GM06990 (cell line): ENCODE data around the gene DAB2.

Experiments
- DNase-seq: peaks from one replicate; pipeline ENCODE4 v3.0.0-alpha.2; 2011; ENCODE audit not compliant: insufficient read length; ENCODE audit errors: extremely low read depth
- H3K27me3 ChIP-seq: replicated peaks from 2 replicates; pipeline ENCODE4 v1.6.0; 2011; ENCODE audit warnings: low read length; ENCODE audit not compliant: control insufficient read depth, insufficient read depth
- H3K36me3 ChIP-seq: 2 replicates; pipeline ENCODE4 v1.5.1; 2011; ENCODE audit warnings: low read length; ENCODE audit not compliant: control insufficient read depth, insufficient read depth
- H3K4me3 ChIP-seq: replicated peaks from 2 replicates; pipeline ENCODE4 v1.5.1; 2011; ENCODE audit warnings: low read depth, mild to moderate bottlenecking, control low read depth, low read length
- TF ChIP-seq, protein P1 (sequence below): IDR thresholded peaks from 2 replicates; pipeline ENCODE4 v1.5.1; 2011; ENCODE audit warnings: low read length, control low read depth, mild to moderate bottlenecking, inconsistent platforms; ENCODE audit not compliant: insufficient read depth, poor library complexity, severe bottlenecking

Gene DAB2

DNA sequence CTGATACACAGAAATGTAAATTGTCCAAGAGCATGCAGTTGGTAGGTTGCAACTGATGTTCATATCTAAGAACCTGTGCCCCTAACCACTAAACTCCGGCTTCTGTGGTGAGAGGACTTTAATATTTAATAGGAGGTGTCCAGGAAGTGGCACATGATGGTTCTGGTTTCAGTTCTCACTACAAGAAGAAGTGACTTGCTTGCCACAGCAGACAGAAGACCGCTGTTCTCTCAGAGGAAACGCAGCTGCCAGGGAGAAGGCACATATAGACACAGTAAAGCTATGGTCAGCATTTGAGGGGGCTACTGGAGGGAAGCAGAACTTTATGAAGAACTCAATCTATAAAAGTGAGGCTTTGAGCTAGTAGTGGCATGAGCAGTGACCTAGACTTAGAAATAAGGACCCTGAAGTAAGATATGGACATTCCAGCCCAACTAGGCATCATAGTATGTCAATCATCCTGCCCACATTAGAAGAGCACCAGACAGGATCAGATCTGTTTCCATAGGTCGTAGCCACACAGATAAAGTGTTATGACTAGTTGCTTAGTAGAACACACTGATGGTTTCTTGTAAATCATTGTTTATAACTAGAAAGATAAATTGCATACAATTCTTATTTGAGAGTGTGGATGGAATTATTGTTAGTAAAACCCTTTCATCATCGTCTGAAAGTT lies 36.4 kb upstream of the DAB2 start:
- no peak for DNase-seq
- no peaks in the 10 kb centered on the region for H3K27me3 ChIP-seq
- H3K36me3 ChIP-seq: no peaks in the 10 kb centered on the region
- H3K4me3 ChIP-seq: no peak overlapping the region
- TF ChIP-seq, protein P1, sequence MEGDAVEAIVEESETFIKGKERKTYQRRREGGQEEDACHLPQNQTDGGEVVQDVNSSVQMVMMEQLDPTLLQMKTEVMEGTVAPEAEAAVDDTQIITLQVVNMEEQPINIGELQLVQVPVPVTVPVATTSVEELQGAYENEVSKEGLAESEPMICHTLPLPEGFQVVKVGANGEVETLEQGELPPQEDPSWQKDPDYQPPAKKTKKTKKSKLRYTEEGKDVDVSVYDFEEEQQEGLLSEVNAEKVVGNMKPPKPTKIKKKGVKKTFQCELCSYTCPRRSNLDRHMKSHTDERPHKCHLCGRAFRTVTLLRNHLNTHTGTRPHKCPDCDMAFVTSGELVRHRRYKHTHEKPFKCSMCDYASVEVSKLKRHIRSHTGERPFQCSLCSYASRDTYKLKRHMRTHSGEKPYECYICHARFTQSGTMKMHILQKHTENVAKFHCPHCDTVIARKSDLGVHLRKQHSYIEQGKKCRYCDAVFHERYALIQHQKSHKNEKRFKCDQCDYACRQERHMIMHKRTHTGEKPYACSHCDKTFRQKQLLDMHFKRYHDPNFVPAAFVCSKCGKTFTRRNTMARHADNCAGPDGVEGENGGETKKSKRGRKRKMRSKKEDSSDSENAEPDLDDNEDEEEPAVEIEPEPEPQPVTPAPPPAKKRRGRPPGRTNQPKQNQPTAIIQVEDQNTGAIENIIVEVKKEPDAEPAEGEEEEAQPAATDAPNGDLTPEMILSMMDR: no peak

DNA sequence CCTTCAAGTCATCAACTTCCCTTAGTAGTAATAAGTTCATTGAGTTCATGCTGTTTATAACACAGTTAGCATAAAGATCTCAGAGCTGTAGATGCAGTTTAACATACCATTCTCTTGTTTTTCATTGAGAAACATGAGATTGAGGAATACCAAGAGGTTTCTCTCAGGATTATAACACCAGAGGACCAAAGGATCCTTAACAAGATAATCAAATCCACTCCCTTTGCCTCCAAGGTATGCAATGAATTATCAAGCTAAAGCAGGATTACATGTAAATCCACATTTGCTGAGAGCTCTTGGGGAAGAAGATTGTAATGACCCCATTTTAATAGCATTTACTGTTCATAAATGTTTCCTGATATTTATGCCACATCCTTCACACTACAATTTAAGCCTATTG lies 35.1 kb upstream of the DAB2 start:
- DNase-seq: no peak
- TF ChIP-seq, protein P1: no peak
- no peak overlapping the region for H3K4me3 ChIP-seq
- H3K27me3 ChIP-seq: no peaks in the 10 kb centered on the region
- H3K36me3 ChIP-seq: no peaks in the 10 kb centered on the region

DNA sequence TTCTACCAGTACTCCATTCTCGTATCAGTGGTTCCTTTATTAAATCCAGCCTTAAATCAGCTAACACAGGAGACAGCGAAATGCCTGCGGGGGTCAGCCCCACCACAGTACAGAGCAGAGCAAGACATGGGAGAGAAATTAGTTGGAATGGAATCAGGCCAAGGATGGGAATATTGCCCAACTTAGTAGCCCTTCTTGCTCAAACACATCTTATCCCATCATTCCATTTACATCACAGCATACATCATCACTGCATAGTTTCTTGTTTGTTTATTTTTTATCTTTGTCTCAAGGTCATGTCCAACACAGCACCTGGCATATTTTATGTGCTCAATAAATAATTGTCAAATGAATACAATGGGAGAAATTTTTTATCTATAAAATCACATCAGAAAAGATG lies 34.3 kb upstream of the DAB2 start:
- no peak for DNase-seq
- Histone ChIP-seq H3K27me3 (no peaks in the 10 kb centered on the region), H3K4me3 (no peak overlapping the region), H3K36me3 (no peaks in the 10 kb centered on the region)
- TF ChIP-seq, protein P1: no peak

DNA sequence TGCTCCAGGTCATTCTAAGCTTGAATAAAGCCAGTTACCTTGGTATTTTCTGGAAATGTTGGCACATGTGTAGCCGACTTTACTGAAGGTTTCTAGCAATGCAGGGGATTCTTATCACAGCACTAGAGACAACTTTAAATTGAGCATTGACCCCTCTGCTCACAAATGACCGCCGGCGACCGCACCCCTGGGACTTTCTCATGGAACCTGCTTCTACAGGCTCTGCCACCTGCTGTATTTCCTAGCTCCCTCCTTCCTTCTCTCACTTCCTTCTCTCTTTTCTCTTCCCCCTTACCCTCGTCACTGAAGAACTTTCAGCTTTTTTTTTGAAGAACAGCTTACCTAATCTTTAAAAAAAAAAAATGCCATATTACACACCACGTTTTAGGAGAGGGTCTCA lies 30.9 kb upstream of the DAB2 start:
- no peak for DNase-seq
- H3K27me3 ChIP-seq: no peaks in the 10 kb centered on the region
- no peak overlapping the region for H3K4me3 ChIP-seq
- TF ChIP-seq, protein P1: no peak
- H3K36me3 ChIP-seq: no peaks in the 10 kb centered on the region

DNA sequence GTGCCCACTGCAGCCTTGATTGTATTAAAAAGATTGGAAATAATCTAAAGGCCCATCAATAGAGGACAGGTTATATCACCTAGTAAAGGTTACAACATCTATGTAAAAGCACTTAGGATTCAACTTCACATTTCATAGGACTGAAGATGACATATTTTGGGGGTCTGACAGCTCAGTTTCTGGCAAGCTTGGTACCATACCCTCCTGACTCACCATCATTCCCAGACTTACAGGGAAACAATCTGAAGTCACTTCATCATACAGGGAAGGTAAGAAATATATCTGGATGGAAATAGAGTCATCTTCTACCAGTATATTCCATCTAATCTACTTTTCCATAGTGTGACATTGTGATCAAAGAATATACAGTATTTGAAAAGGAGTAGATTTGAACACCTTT lies 28.8 kb upstream of the DAB2 start:
- no peak for DNase-seq
- TF ChIP-seq, protein P1: no peak
- Histone ChIP-seq H3K36me3 (no peaks in the 10 kb centered on the region), H3K27me3 (no peaks in the 10 kb centered on the region), H3K4me3 (no peak overlapping the region)

DNA sequence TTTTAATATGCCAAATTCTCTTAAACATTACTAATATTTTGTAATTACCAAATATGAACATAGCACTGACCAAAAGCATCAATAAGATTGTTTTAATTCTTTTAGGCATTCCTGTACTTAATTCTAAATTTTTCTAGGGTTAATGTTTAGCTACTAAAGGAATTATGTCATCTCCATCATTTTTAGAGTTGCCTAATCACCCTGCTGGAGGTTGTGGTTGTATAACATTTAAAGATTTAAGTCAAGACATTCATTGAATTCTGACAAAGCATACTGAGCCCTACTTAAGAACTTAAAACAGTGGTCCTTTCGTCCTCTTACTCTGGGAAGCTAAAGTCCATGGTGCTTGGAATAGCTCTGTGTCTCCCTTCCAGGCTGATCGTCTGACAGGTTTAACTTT lies 28.1 kb upstream of the DAB2 start:
- no peak for DNase-seq
- Histone ChIP-seq H3K4me3 (no peak overlapping the region), H3K36me3 (no peaks in the 10 kb centered on the region), H3K27me3 (no peaks in the 10 kb centered on the region)
- TF ChIP-seq, protein P1: no peak
